Large intestine (tissue), 3 donors: ENCODE measurements around the gene SETBP1. TPM values are rescaled to one million over a fixed set of nuclear protein-coding genes. Genes with fewer than 3 reads are reported as not detected.
A peak's percentile ranks its signal among the peaks of the same experiment; 100 is the strongest.

Source experiments
- DNase-seq, 2 donors: peaks; one replicate each; pipeline versions ENCODE4 v3.0.0 to v3.0.0-alpha.2; 2013
- H3K27ac ChIP-seq: one replicate; pipeline ENCODE4 v1.5.1; 2013; ENCODE audit warnings: low read length
- H3K27me3 ChIP-seq: 2 replicates; pipeline ENCODE4 v1.6.1; 2013; ENCODE audit warnings: low read length; ENCODE audit not compliant: control insufficient read depth, insufficient read depth
- H3K36me3 ChIP-seq: 2 replicates; pipeline ENCODE4 v1.6.1; 2013; ENCODE audit warnings: low read length; ENCODE audit not compliant: control insufficient read depth, insufficient read depth
- H3K4me1 ChIP-seq: one replicate; pipeline ENCODE4 v1.6.1; 2013; ENCODE audit warnings: low read length; ENCODE audit not compliant: control insufficient read depth, insufficient read depth
- H3K4me3 ChIP-seq: one replicate; pipeline ENCODE4 v1.5.1; 2013; ENCODE audit warnings: low read length
- H3K9me3 ChIP-seq: one replicate; pipeline ENCODE4 v1.6.1; 2013; ENCODE audit warnings: mild to moderate bottlenecking, low read depth, low read length, moderate library complexity; ENCODE audit not compliant: control insufficient read depth
- WGBS: methylation state at CpG from one replicate; pipeline ENCODE4 v1.1.5; 2013; ENCODE audit warnings: low lambda C conversion rate; ENCODE audit not compliant: insufficient coverage; 5-methylcytosine and 5-hydroxymethylcytosine counted together
- polyA plus RNA-seq: library from polyadenylated mRNA; unstranded; fragments of 120-200 nt; gene quantifications from one replicate; pipeline ENCODE4 v1.2.1, GENCODE V29; 2013

Gene SETBP1
- polyA plus RNA-seq, 1 donor: 6.7 TPM

GRCh38 chr18:45055811-45056210 is 375.1 kb downstream of the SETBP1 start:
- no peak for DNase-seq
- no peak overlapping the region for H3K27ac ChIP-seq
- H3K4me3 ChIP-seq: no peak overlapping the region
- WGBS: 100% methylated on average over 1 of the region's 1 CpG
- no peaks in the 10 kb centered on the region for H3K36me3 ChIP-seq
- no peaks in the 10 kb centered on the region for H3K9me3 ChIP-seq
- H3K27me3 ChIP-seq: no peaks in the 10 kb centered on the region
- peaks cover 35% of the 10 kb centered on the region for H3K4me1 ChIP-seq

- no peak overlapping the region for H3K27ac ChIP-seq
- DNase-seq: no peak
- no peak overlapping the region for H3K4me3 ChIP-seq
- no peaks in the 10 kb centered on the region for H3K9me3 ChIP-seq
- no peaks in the 10 kb centered on the region for H3K36me3 ChIP-seq
- H3K4me1 ChIP-seq: peaks cover 29% of the 10 kb centered on the region
- H3K27me3 ChIP-seq: no peaks in the 10 kb centered on the region
Measured at GRCh38 chr18:45056926-45057325, 376.2 kb downstream of the SETBP1 start.

- Histone ChIP-seq H3K27me3 (no peaks in the 10 kb centered on the region), H3K9me3 (no peaks in the 10 kb centered on the region), H3K4me1 (peaks cover 29% of the 10 kb centered on the region), H3K4me3 (no peak overlapping the region), H3K36me3 (peaks cover 1% of the 10 kb centered on the region), H3K27ac (peak overlapping the region; percentile 32)
- WGBS: no CpG with 5 or more reads among the region's 4 CpGs
- no peak for DNase-seq
Measured at GRCh38 chr18:45057955-45058600, 377.4 kb downstream of the SETBP1 start.

- no CpG with 5 or more reads among the region's 2 CpGs for WGBS
- Histone ChIP-seq H3K27me3 (no peaks in the 10 kb centered on the region), H3K4me1 (peaks cover 24% of the 10 kb centered on the region), H3K9me3 (peaks cover 5% of the 10 kb centered on the region), H3K27ac (no peak overlapping the region), H3K4me3 (no peak overlapping the region), H3K36me3 (peaks cover 9% of the 10 kb centered on the region)
- no peak for DNase-seq
Measured at GRCh38 chr18:45059695-45060094, 379.0 kb downstream of the SETBP1 start.

GRCh38 chr18:45060102-45060501 is 379.4 kb downstream of the SETBP1 start:
- Histone ChIP-seq H3K27ac (no peak overlapping the region), H3K4me1 (peaks cover 20% of the 10 kb centered on the region), H3K4me3 (no peak overlapping the region), H3K36me3 (peaks cover 9% of the 10 kb centered on the region), H3K27me3 (no peaks in the 10 kb centered on the region), H3K9me3 (peaks cover 5% of the 10 kb centered on the region)
- DNase-seq: no peak

- H3K4me3 ChIP-seq: no peak overlapping the region
- H3K27me3 ChIP-seq: no peaks in the 10 kb centered on the region
- H3K9me3 ChIP-seq: peaks cover 5% of the 10 kb centered on the region
- peaks cover 16% of the 10 kb centered on the region for H3K4me1 ChIP-seq
- no peak overlapping the region for H3K27ac ChIP-seq
- WGBS: 40% methylated on average over 1 of the region's 2 CpGs
- no peak for DNase-seq
- H3K36me3 ChIP-seq: peaks cover 9% of the 10 kb centered on the region
Measured at GRCh38 chr18:45061359-45061758, 380.7 kb downstream of the SETBP1 start.

- Histone ChIP-seq H3K36me3 (peaks cover 9% of the 10 kb centered on the region), H3K4me1 (peaks cover 4% of the 10 kb centered on the region), H3K27me3 (no peaks in the 10 kb centered on the region), H3K27ac (no peak overlapping the region), H3K9me3 (peaks cover 5% of the 10 kb centered on the region), H3K4me3 (no peak overlapping the region)
- WGBS: no CpG with 5 or more reads among the region's 55 CpGs
- DNase-seq: no peak
Measured at GRCh38 chr18:45063246-45064038, 382.8 kb downstream of the SETBP1 start.

- peaks cover 14% of the 10 kb centered on the region for H3K4me1 ChIP-seq
- peaks cover 9% of the 10 kb centered on the region for H3K36me3 ChIP-seq
- no peaks in the 10 kb centered on the region for H3K27me3 ChIP-seq
- peaks cover 5% of the 10 kb centered on the region for H3K9me3 ChIP-seq
- WGBS: no CpG with 5 or more reads among the region's 4 CpGs
- no peak overlapping the region for H3K4me3 ChIP-seq
- DNase-seq: no peak
- no peak overlapping the region for H3K27ac ChIP-seq
Measured at GRCh38 chr18:45066210-45066609, 385.5 kb downstream of the SETBP1 start.

GRCh38 chr18:45066886-45067285 is 386.2 kb downstream of the SETBP1 start:
- Histone ChIP-seq H3K4me3 (no peak overlapping the region), H3K36me3 (peaks cover 9% of the 10 kb centered on the region), H3K9me3 (peaks cover 5% of the 10 kb centered on the region), H3K27me3 (no peaks in the 10 kb centered on the region), H3K4me1 (peaks cover 12% of the 10 kb centered on the region), H3K27ac (no peak overlapping the region)
- no peak for DNase-seq
- no CpG with 5 or more reads among the region's 2 CpGs for whole genome bisulfite sequencing

- no CpG with 5 or more reads among the region's 2 CpGs for WGBS
- H3K27ac ChIP-seq: peak overlapping the region; percentile 58
- peaks cover 3% of the 10 kb centered on the region for H3K9me3 ChIP-seq
- peaks cover 12% of the 10 kb centered on the region for H3K4me1 ChIP-seq
- no peaks in the 10 kb centered on the region for H3K27me3 ChIP-seq
- H3K36me3 ChIP-seq: peaks cover 5% of the 10 kb centered on the region
- H3K4me3 ChIP-seq: no peak overlapping the region
- peak; percentile 34 to 72 for DNase-seq
Measured at GRCh38 chr18:45068400-45069094, 387.9 kb downstream of the SETBP1 start.
